Natural killer cell (primary cell): ENCODE measurements around the gene PLPP4. TPM values are rescaled to one million over a fixed set of nuclear protein-coding genes. Genes with fewer than 3 reads are reported as not detected.

Experiments used
- ATAC-seq, 3 donors: fragments of 150-1000 bp in 2 of 3; fragments of 200-7000 bp in 1 of 3; cut with Tn5 transposase; 1 replicate in 1 of 3; 2 replicates in 2 of 3; pipeline ENCODE4 v1.10.0; 2021; ENCODE audit warnings: mild to moderate bottlenecking in 2 of 3, moderate library complexity in 2 of 3
- DNase-seq, 2 donors: peaks; one replicate each; pipeline versions ENCODE4 v3.0.0 to v3.0.0-alpha.2; 2013 to 2021; ENCODE audit warnings: mixed read lengths in 1 of 2
- H3K27ac ChIP-seq: one replicate; pipeline ENCODE4 v1.5.1; 2013; ENCODE audit warnings: mild to moderate bottlenecking, low read length
- H3K27me3 ChIP-seq: one replicate; pipeline ENCODE4 v1.6.1; 2013; ENCODE audit warnings: low read length; ENCODE audit not compliant: control insufficient read depth, insufficient read depth
- H3K36me3 ChIP-seq: one replicate; pipeline ENCODE4 v1.6.1; 2013; ENCODE audit warnings: low read length; ENCODE audit not compliant: control insufficient read depth, insufficient read depth
- H3K4me1 ChIP-seq: one replicate; pipeline ENCODE4 v1.6.1; 2013; ENCODE audit warnings: low read length; ENCODE audit not compliant: control insufficient read depth, insufficient read depth
- H3K4me3 ChIP-seq: one replicate; pipeline ENCODE4 v1.5.1; 2013; ENCODE audit warnings: low read length
- H3K9me3 ChIP-seq: one replicate; pipeline ENCODE4 v1.6.1; 2013; ENCODE audit warnings: low read length; ENCODE audit not compliant: control insufficient read depth, insufficient read depth
- H3K27ac Mint-ChIP-seq, 2 donors: one replicate each; pipeline ENCODE4 v1.8.0; 2022; ENCODE audit warnings: mild to moderate bottlenecking in 2 of 2, mixed read lengths in 2 of 2, moderate library complexity in 1 of 2
- H3K27me3 Mint-ChIP-seq, 2 donors: one replicate each; pipeline ENCODE4 v1.8.0; 2022; ENCODE audit warnings: low read depth in 2 of 2, mixed read lengths in 2 of 2
- H3K36me3 Mint-ChIP-seq: one replicate; pipeline ENCODE4 v1.8.0; 2022; ENCODE audit warnings: mixed read lengths
- H3K4me1 Mint-ChIP-seq, 2 donors: one replicate each; pipeline ENCODE4 v1.8.0; 2022; ENCODE audit warnings: mixed read lengths in 2 of 2
- H3K4me3 Mint-ChIP-seq: one replicate; pipeline ENCODE4 v1.8.0; 2022; ENCODE audit warnings: mild to moderate bottlenecking, moderate library complexity, mixed read lengths
- H3K9me3 Mint-ChIP-seq, 2 donors: one replicate each; pipeline ENCODE4 v1.8.0; 2022; ENCODE audit warnings: mixed read lengths in 2 of 2
- WGBS: methylation state at CpG from one replicate; pipeline ENCODE4 v1.1.7; 2013; ENCODE audit warnings: missing lambda C conversion rate; ENCODE audit not compliant: insufficient coverage; 5-methylcytosine and 5-hydroxymethylcytosine counted together
- intact Hi-C: fragments of 100-400 bp; cut with micrococcal nuclease; formaldehyde crosslinking; loops from one replicate; pipeline ENCODE4 v1.14.2; 2022
- total RNA-seq, 4 donors: library from RNA; stranded (reverse); fragments of 120-200 nt in 1 of 4; gene quantifications; one replicate each; pipeline versions ENCODE4 v1.2.3 to v1.2.4, GENCODE V29; 2013 to 2022
- TF ChIP-seq, protein P1 (sequence below): fragments of 200-600 bp; IDR thresholded peaks from one replicate; pipeline ENCODE4 v1.8.0; 2022; ENCODE audit warnings: antibody characterized with exemption

Gene PLPP4
- total RNA-seq, 3 donors from 2014 or later (not counting 1 experiment from before 2014, with no cell fraction given): not detected

DNA sequence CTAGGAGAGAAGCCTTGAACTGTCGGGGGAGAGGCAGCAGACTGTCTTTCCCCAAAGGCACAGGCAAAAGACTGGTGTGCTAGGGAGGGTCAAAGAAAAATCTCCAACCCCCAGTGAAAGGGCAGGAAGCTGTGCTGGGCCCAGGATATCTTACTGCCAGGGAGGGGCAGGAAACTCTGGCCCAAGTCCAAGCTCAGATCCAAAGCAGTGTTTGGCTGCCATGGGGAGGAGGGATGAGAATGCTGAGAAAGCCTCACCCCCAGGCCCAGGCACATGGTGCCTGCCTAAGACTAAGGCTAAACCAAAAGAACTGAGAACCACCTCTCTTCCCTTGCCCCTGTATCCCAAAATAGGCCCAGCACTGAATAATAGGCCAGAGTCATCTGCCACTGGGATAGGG, 171.2 kb downstream of the PLPP4 start:
- intact Hi-C loops: no loop called here
- Histone ChIP-seq H3K4me3 (no peak overlapping the region), H3K27ac (no peak overlapping the region), H3K27me3 (no peaks in the 10 kb centered on the region), H3K36me3 (no peaks in the 10 kb centered on the region), H3K9me3 (no peaks in the 10 kb centered on the region), H3K4me1 (no peaks in the 10 kb centered on the region)
- no peak overlapping the region for H3K4me3 Mint-ChIP-seq
- DNase-seq (no peak), ATAC-seq (no peak)
- H3K36me3 Mint-ChIP-seq: no peaks in the 10 kb centered on the region
- no peaks in the 10 kb centered on the region for H3K4me1 Mint-ChIP-seq
- H3K9me3 Mint-ChIP-seq: no peaks in the 10 kb centered on the region
- TF ChIP-seq, protein P1, sequence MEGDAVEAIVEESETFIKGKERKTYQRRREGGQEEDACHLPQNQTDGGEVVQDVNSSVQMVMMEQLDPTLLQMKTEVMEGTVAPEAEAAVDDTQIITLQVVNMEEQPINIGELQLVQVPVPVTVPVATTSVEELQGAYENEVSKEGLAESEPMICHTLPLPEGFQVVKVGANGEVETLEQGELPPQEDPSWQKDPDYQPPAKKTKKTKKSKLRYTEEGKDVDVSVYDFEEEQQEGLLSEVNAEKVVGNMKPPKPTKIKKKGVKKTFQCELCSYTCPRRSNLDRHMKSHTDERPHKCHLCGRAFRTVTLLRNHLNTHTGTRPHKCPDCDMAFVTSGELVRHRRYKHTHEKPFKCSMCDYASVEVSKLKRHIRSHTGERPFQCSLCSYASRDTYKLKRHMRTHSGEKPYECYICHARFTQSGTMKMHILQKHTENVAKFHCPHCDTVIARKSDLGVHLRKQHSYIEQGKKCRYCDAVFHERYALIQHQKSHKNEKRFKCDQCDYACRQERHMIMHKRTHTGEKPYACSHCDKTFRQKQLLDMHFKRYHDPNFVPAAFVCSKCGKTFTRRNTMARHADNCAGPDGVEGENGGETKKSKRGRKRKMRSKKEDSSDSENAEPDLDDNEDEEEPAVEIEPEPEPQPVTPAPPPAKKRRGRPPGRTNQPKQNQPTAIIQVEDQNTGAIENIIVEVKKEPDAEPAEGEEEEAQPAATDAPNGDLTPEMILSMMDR: no peak
- no peak overlapping the region for H3K27ac Mint-ChIP-seq
- no CpG with 5 or more reads among the region's 1 CpG for WGBS
- peaks cover 13 to 18% of the 10 kb centered on the region in 2 donors for H3K27me3 Mint-ChIP-seq

DNA sequence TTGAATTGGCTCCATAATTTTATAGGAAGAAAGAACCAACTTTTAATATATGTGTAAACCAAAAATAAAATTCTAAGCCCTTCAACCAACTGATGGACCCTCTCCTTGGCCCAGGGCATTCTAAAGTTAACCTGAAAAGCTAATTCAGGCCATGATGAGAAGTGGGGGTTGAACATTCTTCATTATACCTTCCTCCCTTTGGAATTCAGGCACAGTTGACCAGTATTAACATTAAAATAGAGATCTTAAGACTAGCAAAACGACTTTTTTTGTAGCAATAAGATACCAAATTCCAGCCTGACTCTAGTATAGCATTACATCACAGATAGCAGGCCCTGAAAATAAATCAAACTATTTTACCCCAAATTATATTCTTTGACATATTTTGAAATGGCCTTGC, 173.2 kb downstream of the PLPP4 start:
- no peaks in the 10 kb centered on the region for H3K9me3 Mint-ChIP-seq
- H3K4me1 ChIP-seq: no peaks in the 10 kb centered on the region
- H3K9me3 ChIP-seq: no peaks in the 10 kb centered on the region
- no peaks in the 10 kb centered on the region for H3K27me3 ChIP-seq
- no peak for DNase-seq
- no peaks in the 10 kb centered on the region for H3K36me3 Mint-ChIP-seq
- H3K36me3 ChIP-seq: no peaks in the 10 kb centered on the region
- no peak overlapping the region for H3K4me3 ChIP-seq
- peaks cover 13 to 21% of the 10 kb centered on the region in 2 donors for H3K27me3 Mint-ChIP-seq
- no peak overlapping the region for H3K4me3 Mint-ChIP-seq
- intact Hi-C loops: no loop called here
- H3K27ac Mint-ChIP-seq: no peak overlapping the region
- ATAC-seq: no peak
- H3K27ac ChIP-seq: no peak overlapping the region
- WGBS: 73% methylated on average over 1 of the region's 1 CpG
- no peaks in the 10 kb centered on the region for H3K4me1 Mint-ChIP-seq
- TF ChIP-seq, protein P1: no peak

DNA sequence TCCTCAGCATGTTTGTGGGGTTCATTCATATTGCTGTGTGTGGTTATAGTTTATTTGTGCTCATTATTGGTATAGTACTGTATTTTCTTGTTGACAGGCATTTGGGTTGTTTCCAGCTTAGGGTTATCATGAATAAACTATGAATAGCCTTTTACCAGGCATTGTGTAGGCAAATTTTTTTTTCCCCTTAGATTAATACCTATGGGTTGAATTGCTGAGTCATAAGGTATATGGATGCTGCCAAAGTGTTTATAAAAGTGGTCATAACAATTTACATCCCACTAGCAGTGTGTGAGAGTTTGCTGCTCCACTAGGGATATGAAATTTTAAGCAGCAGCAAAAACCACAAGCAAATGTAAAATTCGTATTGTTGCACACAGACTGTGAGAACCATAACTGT, 175.0 kb downstream of the PLPP4 start:
- no peak overlapping the region for H3K4me3 Mint-ChIP-seq
- no peaks in the 10 kb centered on the region for H3K4me1 Mint-ChIP-seq
- peaks cover 15 to 27% of the 10 kb centered on the region in 2 donors for H3K27me3 Mint-ChIP-seq
- DNase-seq (no peak), ATAC-seq (no peak)
- 46% methylated on average over 1 of the region's 1 CpG for WGBS
- Histone ChIP-seq H3K27ac (no peak overlapping the region), H3K4me1 (no peaks in the 10 kb centered on the region), H3K27me3 (no peaks in the 10 kb centered on the region), H3K4me3 (no peak overlapping the region), H3K36me3 (no peaks in the 10 kb centered on the region), H3K9me3 (no peaks in the 10 kb centered on the region)
- no peaks in the 10 kb centered on the region for H3K36me3 Mint-ChIP-seq
- H3K9me3 Mint-ChIP-seq: no peaks in the 10 kb centered on the region
- TF ChIP-seq, protein P1: no peak
- no peak overlapping the region for H3K27ac Mint-ChIP-seq
- intact Hi-C loops: no loop called here

DNA sequence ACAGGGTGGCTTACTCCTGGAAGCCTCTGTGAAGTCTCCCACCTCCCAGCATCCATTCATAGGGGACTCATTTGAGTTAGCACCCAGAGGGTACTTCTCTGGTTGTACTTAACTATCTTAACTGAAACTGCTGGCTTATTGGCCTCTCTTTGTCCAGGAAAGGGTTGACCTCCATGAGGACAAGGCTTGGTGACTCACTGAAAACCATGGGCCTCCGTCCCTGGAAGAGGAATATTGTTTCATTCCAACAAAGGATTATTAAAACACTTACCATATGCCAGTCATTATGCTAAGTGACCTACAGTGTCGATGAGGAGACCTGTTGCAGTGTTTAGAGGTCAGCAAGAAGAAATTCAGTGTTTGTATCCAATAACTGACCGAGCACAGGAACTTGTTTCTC, 175.9 kb downstream of the PLPP4 start:
- Mint-ChIP-seq H3K4me3 (no peak overlapping the region), H3K4me1 (no peaks in the 10 kb centered on the region), H3K36me3 (no peaks in the 10 kb centered on the region), H3K27ac (no peak overlapping the region), H3K27me3 (peaks cover 9 to 27% of the 10 kb centered on the region in 2 donors), H3K9me3 (no peaks in the 10 kb centered on the region)
- DNase-seq: no peak
- TF ChIP-seq, protein P1: no peak
- no peak for ATAC-seq
- Histone ChIP-seq H3K4me3 (no peak overlapping the region), H3K27ac (no peak overlapping the region), H3K9me3 (no peaks in the 10 kb centered on the region), H3K4me1 (no peaks in the 10 kb centered on the region), H3K36me3 (no peaks in the 10 kb centered on the region), H3K27me3 (no peaks in the 10 kb centered on the region)
- 87% methylated on average over 3 of the region's 3 CpGs for WGBS
- intact Hi-C loops: no loop called here
